OCI-LY1 (cell line): Measurements from ENCODE around the gene ZNF688.

Experiments used
- H2AFZ ChIP-seq: fragments of 200-600 bp; sonication (generic), shearing (Covaris generic); 2 replicates; pipeline ENCODE4 v1.6.0; 2014; ENCODE audit warnings: antibody characterized with exemption, mild to moderate bottlenecking, low read length
- H3F3A ChIP-seq: fragments of 200-600 bp; sonication (generic), shearing (Covaris generic); 2 replicates; pipeline ENCODE4 v1.6.0; 2014; ENCODE audit warnings: mild to moderate bottlenecking, antibody characterized with exemption, low read length, moderate library complexity; ENCODE audit not compliant: insufficient read depth
- H3K27ac ChIP-seq: fragments of 200-600 bp; sonication (generic); 2 replicates; pipeline ENCODE4 v1.5.1; 2014; ENCODE audit warnings: low read length, mixed run types, mild to moderate bottlenecking, low read depth; ENCODE audit not compliant: poor library complexity, severe bottlenecking
- H3K27me3 ChIP-seq: fragments of 200-600 bp; sonication (generic); 2 replicates; pipeline ENCODE4 v1.6.0; 2014; ENCODE audit warnings: antibody characterized with exemption, mild to moderate bottlenecking, low read length, moderate library complexity; ENCODE audit not compliant: insufficient read depth
- H3K36me3 ChIP-seq: fragments of 200-600 bp; sonication (generic); 2 replicates; pipeline ENCODE4 v1.6.1; 2014; ENCODE audit warnings: mild to moderate bottlenecking, antibody characterized with exemption, low read length, moderate library complexity, mixed read lengths; ENCODE audit not compliant: insufficient read depth
- H3K4me1 ChIP-seq: fragments of 200-600 bp; sonication (generic); 2 replicates; pipeline ENCODE4 v1.5.1; 2014; ENCODE audit warnings: mild to moderate bottlenecking, low read length, moderate library complexity; ENCODE audit not compliant: insufficient read depth, severe bottlenecking
- H3K4me2 ChIP-seq: fragments of 200-600 bp; sonication (generic), shearing (Covaris generic); 2 replicates; pipeline ENCODE4 v1.6.1; 2014; ENCODE audit warnings: low read length
- H3K4me3 ChIP-seq: fragments of 200-600 bp; sonication (generic); 2 replicates; pipeline ENCODE4 v1.5.1; 2014; ENCODE audit warnings: low read length, low read depth, mild to moderate bottlenecking, mixed read lengths; ENCODE audit not compliant: poor library complexity, severe bottlenecking
- H3K79me2 ChIP-seq: fragments of 200-600 bp; shearing (Covaris generic); 2 replicates; pipeline ENCODE4 v1.6.1; 2016; ENCODE audit warnings: mixed run types, low read length, mixed read lengths; ENCODE audit not compliant: insufficient read depth
- H3K9ac ChIP-seq: fragments of 200-600 bp; sonication (generic), shearing (Covaris generic); 2 replicates; pipeline ENCODE4 v1.6.1; 2014; ENCODE audit warnings: mild to moderate bottlenecking, low read length, mixed read lengths
- H3K9me2 ChIP-seq: fragments of 200-600 bp; sonication (generic), shearing (Covaris generic); 2 replicates; pipeline ENCODE4 v1.6.1; 2014; ENCODE audit warnings: low read depth, mild to moderate bottlenecking, low read length, mixed read lengths
- H3K9me3 ChIP-seq: fragments of 200-600 bp; shearing (Covaris generic); 2 replicates; pipeline ENCODE4 v1.6.1; 2014; ENCODE audit warnings: low read length, mixed read lengths
- H4K20me1 ChIP-seq: fragments of 200-600 bp; sonication (generic), shearing (Covaris generic); 2 replicates; pipeline ENCODE4 v1.6.0; 2016; ENCODE audit warnings: mild to moderate bottlenecking, low read length; ENCODE audit not compliant: insufficient read depth
- EZH2 ChIP-seq: fragments of 200-600 bp; sonication (generic), shearing (Covaris generic); IDR thresholded peaks from 2 replicates; pipeline ENCODE4 v1.8.0; 2017; ENCODE audit warnings: borderline replicate concordance, mixed run types, mild to moderate bottlenecking, antibody characterized with exemption, low read length, moderate library complexity, mixed read lengths
- TF ChIP-seq, protein P1 (sequence below): fragments of 200-600 bp; sonication (generic), shearing (Covaris generic); IDR thresholded peaks from 2 replicates; pipeline ENCODE4 v1.5.1; 2017; ENCODE audit warnings: mild to moderate bottlenecking, antibody characterized with exemption, low read length, moderate library complexity, mixed read lengths

Gene ZNF688

DNA sequence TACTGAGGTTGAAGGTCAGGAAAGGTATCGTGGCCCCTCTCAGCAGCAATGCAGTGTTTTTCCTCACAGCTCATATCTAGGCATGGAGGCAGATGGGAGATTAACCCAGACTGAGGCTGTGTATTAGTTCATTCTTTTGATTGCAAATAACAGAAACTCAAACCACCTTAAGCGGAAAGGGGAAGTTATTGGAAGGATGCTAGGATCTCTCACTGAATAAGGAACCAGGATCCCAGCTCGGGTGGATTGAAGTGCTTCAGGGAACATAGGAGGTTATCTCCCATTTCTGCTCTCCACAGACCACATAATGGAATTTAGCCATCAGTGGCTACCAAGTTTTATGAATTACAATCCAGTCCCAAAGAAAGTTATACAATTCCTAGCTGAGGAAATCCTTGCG, 30.5 kb upstream of the ZNF688 start:
- Histone ChIP-seq H3K4me3 (no peak overlapping the region), H3K9me2 (no peaks in the 10 kb centered on the region), H3K27me3 (no peaks in the 10 kb centered on the region), H4K20me1 (no peaks in the 10 kb centered on the region), H3K27ac (no peak overlapping the region), H3K4me1 (peaks cover 6% of the 10 kb centered on the region), H3F3A (no peaks in the 10 kb centered on the region), H3K79me2 (no peaks in the 10 kb centered on the region), H3K36me3 (peaks cover 36% of the 10 kb centered on the region), H3K9ac (no peak overlapping the region), H3K9me3 (no peaks in the 10 kb centered on the region), H3K4me2 (no peak overlapping the region), H2AFZ (no peak overlapping the region)
- TF ChIP-seq, protein P1, sequence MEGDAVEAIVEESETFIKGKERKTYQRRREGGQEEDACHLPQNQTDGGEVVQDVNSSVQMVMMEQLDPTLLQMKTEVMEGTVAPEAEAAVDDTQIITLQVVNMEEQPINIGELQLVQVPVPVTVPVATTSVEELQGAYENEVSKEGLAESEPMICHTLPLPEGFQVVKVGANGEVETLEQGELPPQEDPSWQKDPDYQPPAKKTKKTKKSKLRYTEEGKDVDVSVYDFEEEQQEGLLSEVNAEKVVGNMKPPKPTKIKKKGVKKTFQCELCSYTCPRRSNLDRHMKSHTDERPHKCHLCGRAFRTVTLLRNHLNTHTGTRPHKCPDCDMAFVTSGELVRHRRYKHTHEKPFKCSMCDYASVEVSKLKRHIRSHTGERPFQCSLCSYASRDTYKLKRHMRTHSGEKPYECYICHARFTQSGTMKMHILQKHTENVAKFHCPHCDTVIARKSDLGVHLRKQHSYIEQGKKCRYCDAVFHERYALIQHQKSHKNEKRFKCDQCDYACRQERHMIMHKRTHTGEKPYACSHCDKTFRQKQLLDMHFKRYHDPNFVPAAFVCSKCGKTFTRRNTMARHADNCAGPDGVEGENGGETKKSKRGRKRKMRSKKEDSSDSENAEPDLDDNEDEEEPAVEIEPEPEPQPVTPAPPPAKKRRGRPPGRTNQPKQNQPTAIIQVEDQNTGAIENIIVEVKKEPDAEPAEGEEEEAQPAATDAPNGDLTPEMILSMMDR, result no peak
- TF ChIP-seq EZH2, result no peak

DNA sequence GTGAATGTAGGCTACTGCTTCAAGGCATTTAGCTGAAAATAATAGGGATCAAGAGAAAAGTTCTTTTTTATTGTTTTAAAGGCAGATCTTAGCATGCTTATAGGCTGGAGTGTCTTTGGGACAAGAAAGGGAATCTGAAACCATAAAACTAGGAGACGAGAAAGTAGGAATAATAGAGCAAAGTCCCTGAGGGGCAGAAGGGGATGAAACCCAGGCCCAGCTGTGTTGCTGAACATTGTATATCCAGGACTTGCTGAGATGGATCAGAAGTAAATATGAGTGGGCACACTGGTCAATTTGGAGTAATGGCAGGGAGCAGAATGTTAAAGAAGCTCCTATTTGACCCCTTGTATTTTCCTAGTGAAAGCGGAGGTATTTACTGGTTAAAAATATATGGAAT, 29.4 kb upstream of the ZNF688 start:
- Histone ChIP-seq H3K27me3 (no peaks in the 10 kb centered on the region), H3K36me3 (peaks cover 27% of the 10 kb centered on the region), H3F3A (no peaks in the 10 kb centered on the region), H3K4me1 (peaks cover 6% of the 10 kb centered on the region), H3K9me3 (no peaks in the 10 kb centered on the region), H3K4me2 (no peak overlapping the region), H4K20me1 (no peaks in the 10 kb centered on the region), H3K27ac (no peak overlapping the region), H3K9me2 (no peaks in the 10 kb centered on the region), H3K4me3 (no peak overlapping the region), H3K79me2 (no peaks in the 10 kb centered on the region), H2AFZ (no peak overlapping the region), H3K9ac (no peak overlapping the region)
- TF ChIP-seq EZH2, result no peak
- TF ChIP-seq, protein P1, result no peak

DNA sequence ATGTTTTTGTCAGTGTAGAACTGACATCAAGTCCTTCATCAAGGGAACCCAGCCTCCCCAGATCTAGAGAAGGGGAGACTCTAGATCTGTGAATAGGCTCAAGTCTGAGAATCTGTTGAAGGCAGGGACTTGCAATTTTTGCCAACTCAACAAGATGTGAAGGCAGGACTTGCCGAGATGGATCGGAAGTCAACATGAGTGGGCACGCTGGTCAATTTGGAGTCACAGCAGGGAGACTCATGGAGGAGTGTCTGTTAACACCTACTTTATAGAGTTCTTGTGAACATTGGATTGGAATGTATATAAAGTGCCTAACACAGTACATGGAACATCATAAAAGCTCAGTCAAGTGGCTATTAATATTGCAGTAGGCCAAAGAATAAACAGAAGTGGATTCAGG, 28.7 kb upstream of the ZNF688 start:
- H3K4me3 ChIP-seq, result no peak overlapping the region
- H3F3A ChIP-seq, result no peaks in the 10 kb centered on the region
- peaks cover 6% of the 10 kb centered on the region for H3K4me1 ChIP-seq
- no peaks in the 10 kb centered on the region for H3K9me3 ChIP-seq
- no peak overlapping the region for H3K27ac ChIP-seq
- H3K9ac ChIP-seq, result no peak overlapping the region
- H3K36me3 ChIP-seq, result peaks cover 20% of the 10 kb centered on the region
- H3K4me2 ChIP-seq, result no peak overlapping the region
- H2AFZ ChIP-seq, result no peak overlapping the region
- H3K27me3 ChIP-seq, result no peaks in the 10 kb centered on the region
- H3K9me2 ChIP-seq, result no peaks in the 10 kb centered on the region
- H3K79me2 ChIP-seq, result no peaks in the 10 kb centered on the region
- H4K20me1 ChIP-seq, result no peaks in the 10 kb centered on the region
- TF ChIP-seq, protein P1, result no peak
- no peak for TF ChIP-seq EZH2
